ENCODE measurements around the gene SAPCD2. TPM values are rescaled to one million over a fixed set of nuclear protein-coding genes. Genes with fewer than 3 reads are reported as not detected.
"Not testable (repeated sequence)": the region's sequence is repeated elsewhere in the genome, so short reads cannot be mapped to it uniquely, and the experiment has no call there.

The SAPCD2 gene, protein sequence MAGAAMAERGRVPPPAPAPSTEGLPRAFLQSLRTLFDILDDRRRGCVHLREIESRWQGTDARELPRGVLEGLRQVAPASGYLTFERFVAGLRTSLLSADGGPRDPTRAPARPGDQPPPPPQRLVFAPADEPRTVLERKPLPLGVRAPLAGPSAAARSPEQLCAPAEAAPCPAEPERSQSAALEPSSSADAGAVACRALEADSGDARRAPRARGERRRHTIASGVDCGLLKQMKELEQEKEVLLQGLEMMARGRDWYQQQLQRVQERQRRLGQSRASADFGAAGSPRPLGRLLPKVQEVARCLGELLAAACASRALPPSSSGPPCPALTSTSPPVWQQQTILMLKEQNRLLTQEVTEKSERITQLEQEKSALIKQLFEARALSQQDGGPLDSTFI
- 0.11 TPM for total RNA-seq
- long read RNA-seq: 0 reads

DNA sequence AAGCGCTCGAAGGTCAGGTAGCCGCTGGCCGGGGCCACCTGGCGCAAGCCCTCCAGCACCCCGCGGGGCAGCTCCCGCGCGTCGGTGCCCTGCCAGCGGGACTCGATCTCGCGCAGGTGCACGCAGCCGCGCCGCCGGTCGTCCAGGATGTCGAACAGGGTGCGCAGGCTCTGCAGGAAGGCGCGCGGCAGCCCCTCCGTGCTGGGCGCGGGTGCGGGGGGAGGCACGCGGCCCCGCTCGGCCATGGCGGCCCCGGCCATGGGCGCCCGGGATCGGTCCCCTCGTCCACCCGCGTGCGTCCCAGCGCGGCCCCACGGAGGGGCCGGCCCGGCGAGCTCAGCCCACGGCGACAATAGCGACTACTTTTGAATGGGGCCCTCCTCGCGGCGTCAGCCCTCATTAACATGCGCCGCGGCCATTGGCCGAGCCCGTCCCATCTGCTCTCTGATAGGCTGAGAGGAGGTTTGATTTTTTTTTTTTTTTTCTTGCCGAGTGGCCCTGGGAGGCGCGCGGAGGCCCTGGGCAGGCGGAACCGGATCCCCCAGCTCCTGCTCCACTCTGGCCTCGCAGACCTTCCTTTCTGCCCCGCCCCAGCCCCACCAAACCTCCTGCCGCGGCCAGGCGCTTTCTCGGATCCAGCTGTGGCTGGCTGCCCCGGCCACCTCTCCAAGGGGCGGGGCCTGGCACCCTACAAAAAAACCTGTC lies at the start of gene SAPCD2:
Gene SAPCD2 (minus strand): TSS at position 357 of the 705 bp plus-strand sequence. CDS start 97 bp downstream, at position 260.
- intact Hi-C loops (cut with DNase I): no loop called here
- DNase-seq (ENCODE audit: low spot score): peak; percentile 92

DNA sequence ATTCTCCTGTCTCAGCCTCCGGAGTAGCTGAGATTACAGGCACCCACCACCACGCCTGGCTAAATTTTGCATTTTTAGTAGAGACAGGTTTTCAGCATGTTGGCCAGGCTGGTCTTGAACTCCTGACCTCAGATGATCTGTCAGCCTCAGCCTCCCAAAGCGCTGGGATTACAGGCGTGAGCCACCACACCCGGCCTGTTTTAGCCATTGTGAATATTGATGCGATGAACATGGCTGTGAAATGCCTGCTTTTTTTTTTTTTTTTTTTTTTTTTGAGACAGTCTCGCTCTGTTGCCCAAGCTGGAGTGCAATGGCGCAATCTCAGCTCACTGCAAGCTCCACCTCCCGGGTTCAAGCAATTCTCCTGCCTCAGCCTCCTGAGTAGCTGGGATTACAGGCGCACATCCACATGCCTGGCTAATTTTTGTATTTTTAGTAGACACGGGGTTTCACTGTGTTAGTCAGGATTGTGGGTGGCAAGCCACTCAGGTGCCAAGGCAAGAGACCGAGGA lies 47.8 kb upstream of the SAPCD2 start:
- intact Hi-C loops (cut with DNase I); DNase-seq (ENCODE audit: low spot score): not testable (repeated sequence)

DNA sequence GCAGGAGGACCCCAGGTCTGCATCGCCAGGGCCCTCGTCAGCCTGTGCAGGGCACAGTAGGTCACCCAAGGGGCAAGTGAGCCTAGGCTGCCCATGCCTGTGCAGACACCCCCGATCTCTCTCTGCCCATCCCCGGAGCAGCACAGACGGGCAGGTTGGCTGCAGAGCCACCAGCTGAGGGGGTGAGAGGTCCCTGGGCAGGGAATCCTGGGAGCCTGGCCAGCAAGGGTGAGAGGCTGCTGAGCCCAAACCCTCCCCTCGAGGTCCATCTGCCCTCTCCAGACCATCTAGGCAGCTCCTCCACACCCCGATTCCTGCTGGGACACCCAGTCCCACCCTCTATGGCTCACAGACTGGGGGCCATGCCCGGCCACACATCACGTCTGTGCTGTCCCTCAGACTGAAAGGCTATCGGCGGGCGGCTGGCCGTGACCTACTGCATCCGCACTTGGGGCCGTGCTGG lies 46.9 kb upstream of the SAPCD2 start:
- intact Hi-C loops (cut with DNase I): no loop called here
- no peak for DNase-seq (ENCODE audit: low spot score)

DNA sequence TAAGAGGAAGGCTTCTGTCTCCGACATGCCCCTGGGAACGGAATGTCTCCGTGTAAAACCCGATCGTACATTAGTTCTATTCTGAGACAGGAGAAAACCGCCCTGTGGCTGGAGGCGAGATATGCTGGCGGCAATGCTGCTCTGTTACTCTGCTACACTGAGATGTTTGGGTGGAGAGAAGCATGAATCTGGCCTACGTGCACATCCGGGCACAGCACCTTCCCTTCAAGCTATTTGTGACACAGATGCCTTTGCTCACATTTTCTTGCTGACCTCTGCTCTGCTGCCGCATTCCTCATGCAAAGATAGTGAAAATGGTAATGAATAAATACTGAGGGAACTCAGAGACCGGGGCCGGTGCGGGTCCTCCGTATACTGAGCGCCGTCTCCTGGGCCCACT lies 46.4 kb upstream of the SAPCD2 start:
- no peak for DNase-seq (ENCODE audit: low spot score)
- intact Hi-C loops (cut with DNase I): no loop called here

DNA sequence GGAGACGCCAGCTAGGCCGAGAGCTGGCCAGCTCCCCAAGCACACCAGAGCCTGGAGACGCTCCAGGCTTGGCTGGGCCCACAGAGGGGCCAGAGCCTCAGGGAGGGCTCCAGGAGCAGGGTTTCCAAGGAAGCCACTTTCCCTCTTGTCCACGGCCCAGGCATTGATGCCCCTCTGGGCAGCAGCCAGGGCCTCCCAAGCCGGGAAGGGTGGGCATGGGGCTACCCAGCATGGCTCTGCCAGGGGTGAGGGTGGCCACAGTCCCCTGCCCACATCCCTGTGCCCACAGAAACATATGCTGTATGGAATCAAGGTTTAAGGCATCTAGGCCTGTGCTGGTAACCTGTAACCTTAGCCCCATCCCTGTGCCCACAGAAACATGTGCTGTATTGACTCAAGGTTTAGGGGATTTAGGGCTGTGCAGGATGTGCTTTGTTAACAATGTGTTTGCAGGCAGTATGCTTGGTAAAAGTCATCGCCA lies 45.7 kb upstream of the SAPCD2 start:
- DNase-seq (ENCODE audit: low spot score): no peak
- intact Hi-C loops (cut with DNase I): no loop called here

DNA sequence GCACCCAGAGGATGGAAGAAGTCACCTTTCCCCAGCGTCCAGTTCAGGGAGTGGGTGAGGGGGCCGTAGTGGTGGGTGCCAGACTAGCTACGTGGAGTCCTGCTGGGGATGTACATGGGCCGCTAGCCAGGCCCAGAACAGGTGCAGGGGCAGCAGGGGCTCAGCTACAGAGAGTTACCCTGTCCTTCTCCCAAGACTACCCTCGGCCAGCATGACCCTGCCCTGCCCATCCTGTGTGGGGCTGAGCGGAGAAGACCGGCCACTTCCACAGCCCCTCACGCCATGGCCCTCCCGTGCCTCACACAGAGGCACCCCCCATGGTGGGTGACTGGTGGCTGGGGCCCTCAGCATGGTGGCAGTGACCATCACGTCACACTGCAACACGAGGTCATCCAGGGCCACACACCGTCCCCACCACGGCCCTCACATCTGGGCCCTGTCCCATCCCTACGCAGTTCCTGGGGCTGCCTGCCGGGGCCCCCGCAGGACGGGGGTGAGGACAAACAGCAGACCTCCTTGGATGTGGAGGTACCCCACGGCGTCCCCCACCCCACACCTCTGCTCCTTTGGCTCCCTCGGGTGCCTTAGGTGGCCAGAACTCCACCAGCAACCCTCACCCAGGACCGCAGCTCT lies 45.2 kb upstream of the SAPCD2 start:
- no peak for DNase-seq (ENCODE audit: low spot score)
- intact Hi-C loops (cut with DNase I): no loop called here

DNA sequence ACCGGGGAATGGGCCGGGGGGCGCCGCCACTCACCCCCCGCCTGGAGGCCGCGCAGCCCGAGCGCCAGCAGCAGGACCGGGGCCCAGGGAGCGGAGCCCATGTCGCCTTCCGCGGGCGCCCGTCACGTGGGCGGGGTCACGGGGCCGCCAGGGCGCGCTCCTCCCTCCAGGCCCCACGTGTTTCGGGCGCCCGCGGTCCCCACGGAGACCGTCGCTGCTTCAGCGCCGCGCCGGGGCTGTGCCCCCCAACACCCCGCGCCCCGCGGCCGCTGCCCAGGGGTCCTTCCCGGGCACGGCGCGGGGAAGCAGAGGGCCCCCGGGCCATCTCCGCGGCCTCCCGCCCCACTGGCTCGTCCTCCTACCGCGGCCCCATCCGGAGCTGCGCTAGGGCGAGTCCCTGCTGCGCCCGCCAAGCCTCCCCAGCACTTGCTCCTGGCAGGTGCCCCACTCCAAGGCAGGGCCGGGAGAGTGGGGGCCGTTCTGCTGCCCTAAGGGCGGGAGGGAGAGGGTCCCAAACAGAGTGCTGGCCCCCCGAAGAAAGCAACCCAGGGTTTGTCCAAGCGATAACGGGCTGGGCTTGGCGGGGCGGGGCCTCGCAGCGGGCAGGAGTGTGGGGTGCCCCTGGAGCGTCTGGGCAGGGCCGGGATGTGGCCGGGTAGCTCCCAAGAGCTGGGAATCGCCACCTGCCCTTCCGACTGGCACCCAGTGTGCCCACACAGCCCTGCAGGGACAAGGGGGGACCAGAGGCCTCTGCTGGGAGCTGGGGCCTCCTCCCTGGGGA lies 44.4 kb upstream of the SAPCD2 start, which contains the start of gene DPP7:
Gene DPP7 (minus strand): TSS at position 121 of the 781 bp plus-strand sequence. CDS start 20 bp downstream, at position 101.
- intact Hi-C loops (cut with DNase I): no loop called here
- peak; percentile 89 for DNase-seq (ENCODE audit: low spot score)

DNA sequence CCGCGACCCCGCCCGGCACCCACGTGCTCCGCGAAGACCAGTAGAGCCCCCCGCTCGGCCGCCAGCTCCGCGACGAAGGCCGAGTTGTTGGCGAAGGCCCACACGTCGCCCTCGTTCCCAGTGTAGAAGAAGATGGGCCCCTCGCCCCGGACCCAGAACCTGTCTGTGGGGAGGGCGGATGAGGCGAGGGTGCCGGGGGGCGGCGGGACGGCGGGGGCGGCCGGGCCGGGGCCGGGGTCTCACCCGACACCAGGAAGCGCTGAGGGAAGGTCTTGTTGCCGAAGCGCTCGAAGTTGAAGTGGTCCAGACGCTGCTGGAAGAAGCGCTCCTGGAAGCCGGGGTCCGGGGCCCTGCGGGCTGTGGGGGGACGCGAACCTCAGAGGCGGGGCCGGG lies 43.9 kb upstream of the SAPCD2 start:
- intact Hi-C loops (cut with DNase I): no loop called here
- no peak for DNase-seq (ENCODE audit: low spot score)

DNA sequence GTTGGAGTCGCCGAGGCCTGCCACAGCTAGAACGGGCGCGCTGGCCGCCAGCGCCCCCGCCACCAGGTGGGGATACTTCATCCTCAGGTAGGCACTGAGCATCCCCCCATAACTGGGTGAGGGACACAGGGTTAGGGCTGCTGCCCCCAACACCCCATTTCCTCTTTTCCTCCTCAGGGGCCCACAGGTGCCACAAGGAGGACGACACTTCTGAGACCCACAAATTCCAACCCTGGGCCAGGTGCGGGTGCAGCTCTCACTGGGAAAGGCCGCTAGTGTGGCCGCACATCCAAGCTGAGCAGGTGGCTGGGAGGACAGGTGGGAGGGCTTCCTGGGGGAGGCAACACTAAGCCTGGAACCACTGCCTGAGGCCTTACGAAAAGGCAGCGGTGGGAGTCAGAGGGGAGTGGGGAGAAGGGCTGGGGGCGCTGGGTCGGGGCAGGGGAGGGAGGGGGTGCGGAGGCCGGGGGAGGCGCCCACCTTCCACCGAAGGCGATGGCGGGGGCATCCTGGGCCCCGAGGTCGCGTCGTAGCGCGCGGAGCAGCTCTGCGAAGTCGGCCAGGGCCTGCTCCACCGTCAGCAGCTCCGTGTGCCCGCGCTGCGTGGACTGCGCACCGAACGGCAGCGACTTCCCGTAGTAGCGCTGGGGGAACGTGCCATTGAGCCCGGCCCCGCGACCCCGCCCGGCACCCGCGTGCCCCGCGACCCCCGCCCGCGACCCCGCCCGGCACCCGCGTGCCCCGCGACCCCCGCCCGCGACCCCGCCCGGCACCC lies 43.2 kb upstream of the SAPCD2 start:
- intact Hi-C loops (cut with DNase I): no loop called here

DNA sequence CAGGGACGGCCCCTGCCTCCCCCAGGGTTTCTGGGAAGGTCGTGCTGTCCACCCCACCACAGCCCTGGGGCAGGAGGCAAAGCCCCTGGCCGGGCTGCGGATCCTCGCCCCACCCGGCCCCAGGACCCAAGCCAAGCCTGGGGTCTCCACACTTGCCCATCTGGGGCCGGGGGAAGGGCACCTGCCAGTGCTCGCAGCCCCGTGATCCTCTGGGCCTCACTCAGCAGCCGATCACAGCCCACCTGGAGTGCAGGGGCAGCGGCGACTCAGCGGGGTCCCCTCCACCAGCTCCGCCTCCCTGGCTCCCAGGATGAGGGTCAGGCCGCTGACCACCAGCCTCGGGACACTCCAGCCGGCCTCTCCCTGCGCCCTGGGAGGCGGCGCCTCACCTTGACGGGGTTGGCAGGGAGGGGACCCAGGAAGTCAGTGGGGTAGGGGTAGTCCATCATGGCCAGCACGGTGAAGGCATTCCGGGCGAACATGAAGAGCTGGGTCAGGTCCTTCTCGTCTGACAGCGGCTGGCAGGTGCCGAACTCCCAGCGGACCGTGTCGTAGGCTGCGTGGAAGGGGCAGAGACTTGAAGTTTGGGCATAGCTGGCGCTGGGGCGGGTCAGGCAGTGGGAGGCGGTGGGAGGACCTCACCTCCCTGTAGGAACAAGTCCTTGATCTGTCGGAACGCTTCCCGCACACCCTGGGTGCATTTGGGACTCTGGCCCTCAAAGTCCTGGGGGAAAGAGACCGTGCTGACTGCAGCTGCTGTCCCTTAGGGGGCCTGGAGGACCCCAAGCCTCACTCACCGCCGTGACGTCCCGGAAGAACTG lies 42.4 kb upstream of the SAPCD2 start:
- DNase-seq (ENCODE audit: low spot score): no peak
- intact Hi-C loops (cut with DNase I): no loop called here

More for the DNA sequence above, 43.2 kb upstream of the SAPCD2 start:
- DNase-seq (ENCODE audit: low spot score): no peak

DNA sequence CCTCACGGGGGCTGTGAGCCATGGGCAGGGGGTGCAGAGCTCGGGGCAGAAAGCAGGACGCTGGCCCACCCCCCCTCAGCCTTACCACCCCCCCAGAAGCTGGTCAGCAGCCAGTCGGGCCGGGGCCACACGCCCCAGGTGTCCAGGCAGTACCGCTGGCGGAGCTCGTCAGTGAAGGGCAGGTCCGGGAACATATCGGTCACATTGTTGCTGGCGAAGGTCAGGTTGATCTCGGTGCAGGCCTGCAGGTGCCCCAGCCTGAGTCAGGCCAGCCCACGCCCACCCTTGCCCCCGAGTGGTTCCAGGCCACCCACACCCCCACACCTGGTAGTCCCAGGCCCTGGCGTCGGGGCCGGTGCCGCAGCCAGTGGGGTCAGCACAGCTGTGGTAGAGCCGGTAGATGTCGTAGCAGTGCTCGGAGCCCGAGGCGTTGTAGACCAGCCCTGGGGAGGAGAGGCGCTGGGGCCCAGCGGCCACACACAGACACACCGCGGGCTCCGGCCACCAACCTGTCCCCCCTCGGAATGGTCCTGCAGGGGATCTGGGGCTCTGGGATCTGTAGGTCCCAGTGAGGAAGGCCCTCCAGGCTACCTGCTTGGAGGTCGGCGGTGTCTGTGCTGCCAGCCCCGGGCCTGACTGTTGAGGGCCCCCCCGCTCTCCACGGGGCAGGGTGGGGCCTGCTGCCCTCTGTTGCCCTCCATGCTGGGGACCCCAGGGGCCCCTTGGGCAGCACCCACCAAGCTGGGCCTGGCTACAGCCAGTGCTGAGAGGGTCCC lies 41.6 kb upstream of the SAPCD2 start:
- intact Hi-C loops (cut with DNase I): no loop called here
- DNase-seq (ENCODE audit: low spot score): no peak

DNA sequence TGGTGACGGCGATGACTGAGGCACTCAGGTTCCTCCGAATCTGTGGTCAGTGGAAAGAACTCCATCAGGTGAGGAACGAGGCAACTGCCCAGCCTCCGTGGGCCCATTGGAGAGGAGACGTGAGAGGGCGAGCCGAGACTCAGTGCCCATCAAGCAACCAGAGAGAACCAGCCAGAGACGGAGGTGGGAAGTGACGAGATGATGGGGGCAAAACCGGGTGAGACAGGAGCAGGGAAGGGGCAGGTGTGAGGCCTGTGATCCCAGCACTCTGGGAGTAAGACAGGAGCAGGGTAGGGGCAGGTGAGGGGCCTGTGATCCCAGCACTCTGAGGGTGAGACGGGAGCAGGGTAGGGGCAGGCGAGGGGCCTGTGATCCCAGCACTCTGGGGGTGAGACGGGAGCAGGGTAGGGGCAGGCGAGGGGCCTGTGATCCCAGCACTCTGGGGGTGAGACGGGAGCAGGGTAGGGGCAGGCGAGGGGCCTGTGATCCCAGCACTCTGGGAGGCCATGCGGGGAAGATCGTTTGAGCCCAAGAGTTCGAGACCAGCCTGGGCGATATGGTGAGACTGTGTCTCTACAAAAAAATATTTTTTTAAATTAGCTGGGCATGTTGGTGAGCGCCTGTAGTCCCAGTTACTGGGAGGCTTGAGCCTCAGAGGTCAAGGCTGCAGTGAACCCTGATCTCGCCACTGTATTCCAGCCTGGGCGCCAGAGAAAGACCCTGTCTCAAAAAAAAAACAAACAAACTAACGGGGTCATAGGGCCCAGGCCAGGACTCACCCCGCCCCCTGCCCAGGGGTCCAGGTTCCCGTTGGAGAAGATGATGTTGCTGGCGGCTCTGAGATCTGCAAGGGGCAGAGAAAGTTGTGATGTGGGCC lies 40.8 kb upstream of the SAPCD2 start:
- intact Hi-C loops (cut with DNase I): no loop called here
- no peak for DNase-seq (ENCODE audit: low spot score)

DNA sequence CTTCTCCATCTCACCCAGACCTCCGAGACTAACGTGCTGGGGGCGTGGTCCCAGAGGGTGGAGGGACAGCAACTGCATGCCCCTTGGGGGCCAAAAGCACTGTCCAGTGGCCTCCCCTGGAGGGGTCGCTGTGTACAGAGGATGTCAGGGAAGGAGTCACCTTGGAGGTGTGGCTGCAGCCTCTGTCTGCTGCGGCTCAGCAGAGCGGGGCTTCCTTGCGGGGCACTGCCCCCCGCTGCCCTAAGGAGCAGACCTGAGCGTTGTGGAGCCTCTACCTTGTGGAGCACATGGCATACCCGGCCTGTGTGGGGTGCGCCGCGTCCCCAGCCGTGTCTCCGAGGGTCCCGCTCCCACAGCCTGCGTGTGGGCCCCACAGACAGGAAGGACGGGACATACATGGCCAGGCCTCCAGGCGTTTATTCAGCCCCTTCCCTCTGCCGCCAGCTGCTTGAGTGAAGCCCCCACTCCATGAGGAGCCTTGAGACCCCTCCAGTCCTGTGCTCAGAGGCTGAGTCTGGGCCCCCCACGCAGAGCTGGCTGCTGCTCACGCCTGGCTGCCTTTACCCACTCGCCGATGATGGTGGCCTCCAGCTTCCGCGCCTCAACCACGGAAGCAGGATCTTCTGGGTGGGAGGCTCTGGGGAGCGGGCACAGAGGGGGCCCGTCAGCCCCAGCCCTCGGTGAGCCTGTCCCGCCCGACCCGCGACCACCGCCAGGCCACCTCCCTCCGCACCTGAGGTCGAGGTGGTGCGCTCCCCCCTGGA lies 40.0 kb upstream of the SAPCD2 start:
- no peak for DNase-seq (ENCODE audit: low spot score)
- intact Hi-C loops (cut with DNase I): no loop called here

DNA sequence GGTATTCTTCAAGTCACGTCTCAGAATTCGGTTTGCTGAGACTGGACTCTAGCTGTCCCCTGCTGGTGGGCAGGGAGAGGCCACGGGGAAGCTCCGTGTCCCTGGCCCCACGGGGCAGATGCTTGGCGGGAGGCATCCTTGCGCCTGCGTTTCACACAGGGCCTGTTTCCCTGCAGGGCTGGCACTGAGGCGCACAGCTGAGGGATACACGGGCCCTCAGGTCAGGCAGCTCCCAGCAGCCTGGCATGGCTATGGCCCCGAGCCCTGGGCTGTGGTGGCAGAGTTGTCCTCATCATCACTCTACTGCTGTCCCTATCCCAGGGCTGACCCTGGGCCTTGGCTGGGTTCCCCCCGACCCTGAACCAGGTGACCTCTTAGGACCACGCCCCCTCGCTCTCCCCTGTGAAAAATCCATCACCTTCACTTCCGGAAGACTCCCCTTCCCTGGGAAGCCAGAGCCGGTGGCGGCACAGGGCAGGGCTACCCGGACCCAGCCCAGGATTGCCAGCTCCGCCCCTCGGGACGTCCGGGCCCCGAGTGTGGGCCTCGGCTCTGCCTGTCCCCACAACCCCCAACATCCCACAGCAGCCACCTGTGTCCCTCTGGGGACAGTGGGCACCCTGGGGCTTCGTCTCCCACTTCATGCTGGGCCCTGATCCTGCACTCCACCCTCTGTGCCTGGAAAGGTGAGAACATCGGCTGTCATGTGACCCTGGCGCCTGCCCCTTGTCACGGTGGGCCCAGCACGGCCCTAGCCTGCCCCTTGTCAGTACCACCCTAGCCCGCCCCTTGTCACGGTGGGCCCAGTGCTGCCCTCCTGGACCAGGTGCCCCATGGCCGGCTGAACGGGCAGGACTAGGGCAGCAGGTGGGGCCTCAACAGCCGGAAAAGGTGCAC lies 39.1 kb upstream of the SAPCD2 start:
- intact Hi-C loops (cut with DNase I): no loop called here
- no peak for DNase-seq (ENCODE audit: low spot score)
